ENCODE results near the gene PSG11. TPM values are rescaled to one million over a fixed set of nuclear protein-coding genes. Genes with fewer than 3 reads are reported as not detected.
"Not testable (repeated sequence)": the region's sequence is repeated elsewhere in the genome, so short reads cannot be mapped to it uniquely, and the experiment has no call there.

Gene PSG11
- total RNA-seq, 1 experiment from 2014 or later = 0.17 TPM

- not testable (repeated sequence) for DNase-seq (ENCODE audit: low spot score)
These were observed 37.1 kb downstream of the PSG11 start for GRCh38 chr19:42989186-42989585.

DNA sequence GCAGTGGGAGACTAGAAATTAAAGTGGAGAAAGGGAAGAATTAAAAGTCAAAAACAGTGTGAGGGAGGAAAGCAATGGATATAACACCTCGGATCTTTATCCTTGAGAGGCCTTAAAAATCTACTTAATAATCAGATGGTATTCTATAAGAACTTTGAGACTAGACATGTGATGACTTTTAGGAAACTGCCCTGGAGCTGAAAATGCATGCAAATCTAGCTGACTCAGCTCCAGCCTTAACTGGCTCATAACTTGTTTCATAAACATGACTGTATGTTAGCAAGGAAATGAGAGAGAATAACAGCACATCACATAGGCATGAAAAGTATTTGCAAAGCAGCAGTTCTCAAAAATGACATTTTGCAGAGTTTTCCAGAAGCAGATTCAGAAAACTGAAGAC is 38.1 kb downstream of the PSG11 start:
- not testable (repeated sequence) for DNase-seq (ENCODE audit: low spot score)

DNA sequence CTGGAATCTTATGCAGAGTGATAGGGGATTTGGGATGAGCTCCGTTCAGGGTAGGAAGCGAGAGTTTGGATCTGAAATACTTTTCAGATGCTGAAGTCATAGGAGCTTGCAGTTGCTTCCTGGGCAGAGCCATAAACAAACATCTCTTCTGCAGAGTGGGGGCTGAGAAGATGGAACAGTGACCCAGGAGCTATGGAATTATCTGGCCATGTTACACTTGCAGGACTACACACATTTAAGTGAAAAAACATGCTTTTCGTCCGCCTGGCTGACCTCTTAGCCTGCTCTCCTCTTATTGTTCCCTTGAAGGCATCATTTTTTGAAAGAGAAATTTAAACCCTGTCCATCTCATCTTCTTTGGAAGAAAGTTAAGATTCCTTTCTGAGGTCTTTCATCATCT is 40.7 kb downstream of the PSG11 start:
- DNase-seq (ENCODE audit: low spot score) = no peak

DNA sequence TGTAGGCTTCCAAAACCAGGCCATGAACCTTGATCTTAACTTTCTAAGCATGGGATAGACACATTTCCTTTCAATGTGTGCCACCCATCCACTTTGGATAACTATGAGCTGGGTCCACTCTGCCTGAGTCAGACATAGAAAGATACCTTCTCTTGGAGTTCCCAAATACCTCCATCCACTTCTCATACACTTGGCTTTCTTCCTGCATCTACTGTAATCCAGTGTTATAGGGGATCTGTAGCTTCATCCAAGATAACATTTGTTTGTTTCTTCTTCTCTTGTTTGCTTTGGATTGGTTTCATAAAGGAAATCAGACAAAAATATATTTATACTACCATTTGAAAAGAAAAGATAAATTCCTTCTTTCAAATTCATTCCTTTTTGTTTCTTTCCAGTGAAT is 44.2 kb downstream of the PSG11 start:
- not testable (repeated sequence) for DNase-seq (ENCODE audit: low spot score)

GRCh38 chr19:42971451-42971850 is 54.8 kb downstream of the PSG11 start:
- not testable (repeated sequence) for DNase-seq (ENCODE audit: low spot score)

DNA sequence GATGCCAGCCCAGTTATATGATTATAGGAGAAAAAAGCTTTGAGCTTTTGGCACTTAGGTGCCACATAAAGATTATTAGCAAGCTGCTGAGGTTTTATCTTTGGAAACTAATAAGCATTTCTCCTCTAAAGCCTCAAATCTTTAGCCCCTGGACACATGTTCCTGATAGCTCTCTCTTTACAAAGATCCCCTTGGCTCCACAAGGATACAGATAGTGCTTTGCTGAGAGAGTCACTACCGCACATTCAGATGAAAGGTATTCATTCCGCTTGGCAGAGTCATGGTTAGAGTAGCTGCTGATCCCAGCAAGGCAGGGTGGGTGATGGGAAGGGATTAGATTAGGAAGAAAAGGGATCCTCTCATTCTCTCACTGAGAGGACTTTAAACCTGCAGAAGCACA is 61.1 kb downstream of the PSG11 start:
- peak; percentile 69 for DNase-seq (ENCODE audit: low spot score)

DNA sequence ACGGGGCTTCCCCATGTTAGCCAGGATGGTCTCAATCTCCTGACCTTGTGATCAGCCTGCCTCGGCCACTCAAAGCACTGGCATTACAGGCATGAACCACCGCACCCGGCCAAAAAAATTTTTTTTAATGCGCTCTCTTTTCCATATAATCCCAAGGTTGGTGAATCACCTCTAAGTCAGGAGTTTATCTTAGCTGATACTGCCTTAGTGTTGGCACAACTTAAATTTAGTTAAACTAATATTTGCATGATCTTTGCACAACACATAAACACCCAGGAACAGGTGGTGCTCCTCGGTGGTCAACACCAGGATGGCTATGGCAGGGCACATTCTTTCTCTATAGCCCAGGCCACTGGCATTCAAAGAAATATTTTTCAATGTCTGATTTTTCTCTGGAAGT is 65.2 kb downstream of the PSG11 start:
- DNase-seq (ENCODE audit: low spot score) = peak; percentile 36

Other genes with a start within 250 kb of the PSG11 start
- 0.43 and 1.5 TPM in 2 replicates for gene PSG1, start 146.8 kb downstream of the PSG11 start, total RNA-seq (2014; rRNA removed; shearing (Covaris generic))
- not detected in 2 replicates for gene PSG6, start 108.6 kb downstream of the PSG11 start, total RNA-seq (2014; rRNA removed; shearing (Covaris generic))
- gene PSG7, start 89.3 kb downstream of the PSG11 start, total RNA-seq (2014; rRNA removed; shearing (Covaris generic)) = 0.07 TPM in 1 of 2 replicates, not detected in the other
- gene PSG2, start 56.2 kb upstream of the PSG11 start, total RNA-seq (2014; rRNA removed; shearing (Covaris generic)) = 0.19 TPM in 1 of 2 replicates, not detected in the other
- gene PSG5, start 160.1 kb upstream of the PSG11 start, total RNA-seq (2014; rRNA removed; shearing (Covaris generic)) = 3.2 and 7.1 TPM in 2 replicates
- 75.6 and 84.3 TPM in 2 replicates for gene PSG4, start 179.2 kb upstream of the PSG11 start, total RNA-seq (2014; rRNA removed; shearing (Covaris generic))
- gene PSG9, start 243.1 kb upstream of the PSG11 start, total RNA-seq (2014; rRNA removed; shearing (Covaris generic)) = 2.1 and 3.6 TPM in 2 replicates